ENCODE results near the gene CACNA1C.

CACNA1C gene

DNA sequence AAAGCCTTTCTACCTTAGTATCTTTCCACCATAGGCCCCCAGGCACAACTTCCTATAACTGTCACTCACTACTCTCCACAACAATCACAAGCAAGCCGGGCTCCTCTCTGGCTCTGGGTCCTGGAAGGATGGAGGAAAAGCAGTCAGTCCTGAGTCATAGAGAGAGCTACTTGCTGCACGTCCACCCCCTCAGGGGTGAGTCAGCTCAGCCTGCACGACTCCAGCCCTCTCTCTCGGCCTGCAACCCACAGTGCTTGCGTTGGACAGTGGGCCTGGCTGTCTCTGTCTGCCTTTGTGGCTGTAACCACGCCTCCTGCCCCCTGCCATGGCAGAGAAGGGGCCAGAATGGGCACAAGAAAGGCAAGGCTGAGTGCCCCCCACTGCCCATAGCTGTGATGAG lies 587.9 kb downstream of the CACNA1C start:
- peak; percentile 69 for DNase-seq (ENCODE audit: low read depth, low spot score)

DNA sequence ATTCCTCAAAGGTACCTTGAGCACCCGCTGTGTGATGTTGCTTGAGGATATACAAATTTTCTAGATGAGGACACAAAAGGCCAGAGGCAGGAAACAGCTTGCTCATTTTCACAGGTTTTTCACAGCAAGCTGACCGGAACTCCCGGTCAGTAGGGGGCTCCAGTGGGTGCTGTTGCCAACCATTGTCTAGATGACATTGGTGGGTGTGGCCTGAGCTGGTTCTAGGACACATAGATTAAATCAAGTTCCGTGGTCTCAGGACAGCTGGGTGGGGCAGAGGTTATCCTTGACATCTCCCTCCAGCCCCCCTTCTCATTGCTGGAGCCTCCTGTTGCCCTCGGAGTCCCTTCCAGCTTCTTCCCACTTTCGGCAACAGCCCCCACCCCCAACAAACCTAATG lies 588.4 kb downstream of the CACNA1C start:
- DNase-seq (ENCODE audit: low read depth, low spot score) = no peak

DNA sequence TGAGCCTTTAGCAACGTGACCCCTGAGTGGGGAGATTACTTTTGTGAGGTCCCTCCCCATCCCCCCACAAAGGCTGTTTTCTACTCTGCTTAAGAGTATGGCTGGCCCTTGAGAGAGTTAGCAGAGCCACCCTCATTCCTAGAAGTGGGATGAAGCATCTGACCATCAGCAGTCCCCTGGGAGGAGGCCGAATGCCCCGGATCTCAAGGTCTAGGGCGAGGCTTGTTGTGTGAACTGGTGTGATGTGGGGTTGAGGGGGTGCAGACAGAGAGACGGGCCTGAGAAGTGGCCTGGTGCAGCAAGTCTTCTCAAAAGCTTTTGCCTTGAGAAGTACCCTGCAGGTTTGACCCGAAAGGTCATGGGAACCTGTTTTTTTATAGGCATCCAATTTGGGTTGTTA lies 589.0 kb downstream of the CACNA1C start:
- no peak for DNase-seq (ENCODE audit: low read depth, low spot score)

- no peak for DNase-seq (ENCODE audit: low read depth, low spot score)
Measured at GRCh38 chr12:2642176-2642892, 589.5 kb downstream of the CACNA1C start.

GRCh38 chr12:2642896-2643425 lies 590.2 kb downstream of the CACNA1C start:
- DNase-seq (ENCODE audit: low read depth, low spot score) = no peak

DNA sequence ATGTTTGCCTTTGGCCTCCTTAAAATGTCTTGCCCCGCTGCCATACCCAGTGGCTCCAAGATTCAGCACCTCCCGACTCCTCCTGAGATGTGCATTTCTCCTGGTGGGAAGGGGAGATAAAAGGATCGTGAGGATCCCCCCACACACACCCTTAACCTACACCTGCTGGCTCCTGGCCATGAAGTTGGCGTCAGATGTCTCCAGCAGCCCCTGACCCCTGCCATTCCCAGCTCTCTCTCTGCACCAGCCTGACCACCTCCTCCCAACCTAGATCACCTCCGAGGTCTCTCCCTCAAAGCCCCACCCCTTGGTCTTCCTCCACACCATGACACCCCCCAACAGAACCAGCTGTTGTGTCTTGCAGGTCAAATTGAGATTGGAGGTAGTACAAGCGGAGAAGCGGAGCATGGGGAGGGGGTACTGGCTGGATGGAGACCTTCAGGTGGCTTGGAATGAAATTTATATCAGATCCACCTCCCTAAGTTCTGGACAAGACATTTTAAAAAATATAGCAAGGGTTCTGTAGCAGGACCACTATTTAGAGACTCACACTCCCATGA lies 590.9 kb downstream of the CACNA1C start:
- DNase-seq (ENCODE audit: low read depth, low spot score) = no peak

DNA sequence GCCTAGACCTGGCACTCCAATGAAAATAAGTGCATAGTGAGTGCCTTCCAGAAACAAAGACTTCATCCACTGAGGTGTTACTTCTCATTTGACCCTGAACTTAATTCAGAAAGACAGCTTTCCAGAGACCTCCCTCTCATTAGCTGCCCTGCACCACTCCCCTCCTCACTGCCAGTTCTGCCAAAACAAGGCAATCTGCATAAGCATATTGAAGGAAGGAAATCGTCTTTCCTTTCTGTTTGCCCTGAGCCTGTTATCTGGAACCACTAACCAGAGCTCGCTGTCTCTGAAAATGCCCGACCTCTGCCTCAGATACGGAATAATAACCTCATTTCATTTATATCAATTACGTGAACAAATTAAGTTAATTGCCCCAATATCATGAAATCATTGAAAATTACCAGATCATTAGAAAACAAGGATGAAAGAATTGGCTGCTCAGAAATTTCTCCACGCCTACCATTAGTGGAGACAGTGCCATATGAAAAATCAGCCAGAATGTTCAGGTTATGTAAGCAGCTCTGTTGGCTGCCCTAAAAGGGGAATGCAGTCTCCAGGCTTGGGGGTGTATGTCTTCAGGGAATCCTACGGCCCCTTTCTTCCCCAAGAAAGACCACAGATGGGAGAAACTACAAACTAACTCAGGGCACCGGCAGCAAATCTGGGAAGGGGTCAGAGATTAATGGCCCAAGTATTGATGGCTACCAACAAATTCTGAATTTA lies 592.1 kb downstream of the CACNA1C start:
- no peak for DNase-seq (ENCODE audit: low read depth, low spot score)

DNA sequence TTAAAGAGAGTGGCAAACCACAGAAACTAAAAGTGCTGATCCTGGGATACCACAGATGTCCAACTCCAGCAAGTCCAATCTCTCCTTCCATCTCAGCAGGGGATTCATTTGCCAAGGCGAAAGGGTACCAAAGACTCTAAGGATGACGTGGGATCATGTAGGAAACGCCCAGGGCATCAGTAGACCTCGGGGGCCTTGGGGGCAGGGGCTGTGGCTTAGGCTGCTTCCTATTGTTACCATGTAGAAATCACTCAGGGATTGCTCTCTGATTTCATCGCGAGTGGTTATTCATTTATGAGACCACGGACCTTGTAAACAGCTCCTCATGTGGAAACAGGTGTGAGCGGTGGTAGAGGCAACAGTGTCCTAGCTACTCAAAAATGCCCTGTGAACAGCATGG lies 592.7 kb downstream of the CACNA1C start:
- DNase-seq (ENCODE audit: low read depth, low spot score) = no peak

- no peak for DNase-seq (ENCODE audit: low read depth, low spot score)
Measured at GRCh38 chr12:2646341-2646740, 593.6 kb downstream of the CACNA1C start.

- no peak for DNase-seq (ENCODE audit: low read depth, low spot score)
Measured at GRCh38 chr12:2647186-2647585, 594.4 kb downstream of the CACNA1C start.

GRCh38 chr12:2648406-2648805 lies 595.6 kb downstream of the CACNA1C start:
- DNase-seq (ENCODE audit: low read depth, low spot score) = no peak

DNA sequence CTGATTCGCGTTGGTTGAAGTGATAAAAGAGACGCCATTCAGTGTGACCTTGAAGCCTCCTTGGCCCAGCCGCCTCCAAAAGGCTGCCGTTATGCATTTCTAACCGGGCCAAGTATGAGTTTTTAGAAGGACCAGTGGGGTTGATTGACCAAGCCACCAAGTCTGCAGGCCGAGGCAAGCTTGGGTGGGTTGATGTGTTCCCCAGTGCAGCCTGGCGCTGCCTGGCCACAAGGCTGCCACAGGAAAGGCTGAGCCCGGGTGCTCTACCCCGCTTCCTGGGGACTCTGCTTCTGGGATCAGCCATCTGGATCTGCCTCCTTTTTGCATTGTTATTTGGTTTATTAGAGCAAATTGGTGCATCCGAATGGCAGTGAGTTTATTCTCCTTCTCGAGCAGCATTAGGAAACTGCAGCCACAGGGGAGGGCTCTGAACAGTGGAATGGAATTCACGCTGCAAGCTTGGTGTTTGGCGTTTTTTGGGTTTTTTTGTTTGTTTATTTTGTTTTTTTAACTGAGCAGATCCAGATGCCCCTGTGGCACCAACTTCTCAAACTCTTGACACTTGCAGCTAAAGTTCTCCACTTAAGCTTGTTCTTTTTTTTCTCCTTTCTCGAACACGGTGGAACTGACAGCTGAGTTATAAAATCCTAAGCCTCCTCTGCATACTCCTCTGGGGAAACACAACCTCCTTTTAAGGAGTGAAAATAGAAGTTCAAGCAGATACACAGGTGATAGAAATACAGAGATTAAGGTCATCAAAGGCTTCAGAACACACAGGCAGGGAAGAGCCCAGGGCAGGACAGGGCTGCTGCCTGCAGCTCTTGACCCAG lies 596.6 kb downstream of the CACNA1C start:
- no peak for DNase-seq (ENCODE audit: low read depth, low spot score)

GRCh38 chr12:2650261-2651067 lies 597.7 kb downstream of the CACNA1C start:
- no peak for DNase-seq (ENCODE audit: low read depth, low spot score)

DNA sequence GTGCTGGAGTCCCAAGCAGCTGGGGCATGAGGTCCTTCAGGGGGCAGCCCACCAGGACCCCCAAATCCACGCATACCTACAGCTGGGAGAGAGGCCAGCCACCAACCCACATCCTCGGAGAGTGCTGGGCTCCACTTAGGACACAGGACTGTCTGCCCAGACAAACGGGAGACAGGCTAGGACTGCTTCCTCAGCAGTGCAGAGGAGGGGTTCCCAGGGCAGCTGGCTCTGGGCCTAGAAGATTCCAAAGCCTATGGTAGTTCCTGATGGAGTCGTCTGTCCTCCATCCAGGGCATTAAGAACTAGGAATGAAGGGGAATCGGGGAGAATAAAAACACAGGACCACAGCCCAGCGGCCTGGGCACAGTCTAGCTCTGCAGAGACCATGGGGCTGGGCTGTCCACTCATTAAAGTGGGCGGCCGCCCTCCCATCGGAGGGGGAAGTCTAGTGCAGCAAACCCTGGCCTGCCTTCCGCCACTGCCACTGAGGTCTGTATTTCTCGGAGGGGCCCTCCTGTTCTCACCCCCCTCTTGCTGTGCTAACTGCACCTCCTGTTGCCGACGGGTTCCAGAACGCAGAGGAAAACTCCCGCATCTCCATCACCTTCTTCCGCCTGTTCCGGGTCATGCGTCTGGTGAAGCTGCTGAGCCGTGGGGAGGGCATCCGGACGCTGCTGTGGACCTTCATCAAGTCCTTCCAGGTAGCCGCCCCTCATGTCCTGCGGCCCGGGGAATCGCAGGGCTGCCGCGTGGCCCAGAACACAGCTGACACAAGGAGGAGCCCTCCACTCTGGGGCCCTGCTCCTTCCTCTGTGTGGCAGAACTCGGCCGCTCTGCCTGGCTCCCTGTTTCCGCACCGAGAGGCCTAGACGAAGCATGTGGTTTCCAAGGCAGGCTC lies 598.5 kb downstream of the CACNA1C start:
- no peak for DNase-seq (ENCODE audit: low read depth, low spot score)

GRCh38 chr12:2652011-2652400 lies 599.2 kb downstream of the CACNA1C start:
- no peak for DNase-seq (ENCODE audit: low read depth, low spot score)

- DNase-seq (ENCODE audit: low read depth, low spot score) = no peak
Measured at GRCh38 chr12:2652401-2653081, 599.8 kb downstream of the CACNA1C start.

- no peak for DNase-seq (ENCODE audit: low read depth, low spot score)
Measured at GRCh38 chr12:2653461-2653965, 600.7 kb downstream of the CACNA1C start.

- no peak for DNase-seq (ENCODE audit: low read depth, low spot score)
Measured at GRCh38 chr12:2654311-2654710, 601.5 kb downstream of the CACNA1C start.

- DNase-seq (ENCODE audit: low read depth, low spot score) = no peak
Measured at GRCh38 chr12:2654741-2655140, 602.0 kb downstream of the CACNA1C start.

All from smooth muscle cell of the brain vasculature (primary cell).